ENCODE measurements around the gene NDC1. TPM values are rescaled to one million over a fixed set of nuclear protein-coding genes. Genes with fewer than 3 reads are reported as not detected.

The NDC1 gene
- total and polyA plus RNA-seq, 7 donors = 1.8 to 15.4 (median 9.6) TPM

DNA sequence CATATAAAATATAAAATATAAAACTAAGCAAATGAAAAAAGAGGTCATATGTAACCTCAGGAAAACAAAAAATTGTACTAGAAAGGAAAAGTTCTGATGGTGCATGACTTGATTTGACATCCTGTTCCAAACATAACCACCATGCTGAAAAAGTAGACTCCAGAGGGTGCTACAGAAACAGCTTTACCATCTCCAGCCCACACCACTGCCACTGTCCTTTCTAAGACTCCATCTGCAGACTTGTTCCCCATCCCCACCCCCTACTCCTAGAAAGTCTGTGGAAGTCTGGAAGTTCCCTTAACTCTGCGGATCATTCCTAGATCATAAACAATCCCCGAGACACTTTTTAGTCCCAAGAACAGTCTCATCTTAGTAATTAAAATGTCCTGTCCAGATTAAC is 119.7 kb downstream of the NDC1 start:
- H3K27me3 ChIP-seq = peaks cover 0 to 14% (median 0%) of the 10 kb centered on the region in 3 donors
- intact Hi-C loops (cut with DNase I) = no loop called here
- no peaks in the 10 kb centered on the region for H3K4me1 ChIP-seq
- H3K27ac ChIP-seq = no peak overlapping the region
- H3K36me3 ChIP-seq = no peaks in the 10 kb centered on the region
- no peak for TF ChIP-seq POLR2A (IDR thresholded peaks at IDR 0.05)
- no peak for TF ChIP-seq POLR2AphosphoS5 (IDR thresholded peaks at IDR 0.05)
- no peak for TF ChIP-seq EP300 (IDR thresholded peaks at IDR 0.05)
- TF ChIP-seq, protein P1, sequence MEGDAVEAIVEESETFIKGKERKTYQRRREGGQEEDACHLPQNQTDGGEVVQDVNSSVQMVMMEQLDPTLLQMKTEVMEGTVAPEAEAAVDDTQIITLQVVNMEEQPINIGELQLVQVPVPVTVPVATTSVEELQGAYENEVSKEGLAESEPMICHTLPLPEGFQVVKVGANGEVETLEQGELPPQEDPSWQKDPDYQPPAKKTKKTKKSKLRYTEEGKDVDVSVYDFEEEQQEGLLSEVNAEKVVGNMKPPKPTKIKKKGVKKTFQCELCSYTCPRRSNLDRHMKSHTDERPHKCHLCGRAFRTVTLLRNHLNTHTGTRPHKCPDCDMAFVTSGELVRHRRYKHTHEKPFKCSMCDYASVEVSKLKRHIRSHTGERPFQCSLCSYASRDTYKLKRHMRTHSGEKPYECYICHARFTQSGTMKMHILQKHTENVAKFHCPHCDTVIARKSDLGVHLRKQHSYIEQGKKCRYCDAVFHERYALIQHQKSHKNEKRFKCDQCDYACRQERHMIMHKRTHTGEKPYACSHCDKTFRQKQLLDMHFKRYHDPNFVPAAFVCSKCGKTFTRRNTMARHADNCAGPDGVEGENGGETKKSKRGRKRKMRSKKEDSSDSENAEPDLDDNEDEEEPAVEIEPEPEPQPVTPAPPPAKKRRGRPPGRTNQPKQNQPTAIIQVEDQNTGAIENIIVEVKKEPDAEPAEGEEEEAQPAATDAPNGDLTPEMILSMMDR (IDR thresholded peaks at IDR 0.05) = no peak
- 67 to 73% methylated on average over 2 of the region's 2 CpGs for WGBS, 2 donors
- no peak overlapping the region for H3K4me3 ChIP-seq
- DNase-seq = no peak
- H3K9me3 ChIP-seq = no peaks in the 10 kb centered on the region

DNA sequence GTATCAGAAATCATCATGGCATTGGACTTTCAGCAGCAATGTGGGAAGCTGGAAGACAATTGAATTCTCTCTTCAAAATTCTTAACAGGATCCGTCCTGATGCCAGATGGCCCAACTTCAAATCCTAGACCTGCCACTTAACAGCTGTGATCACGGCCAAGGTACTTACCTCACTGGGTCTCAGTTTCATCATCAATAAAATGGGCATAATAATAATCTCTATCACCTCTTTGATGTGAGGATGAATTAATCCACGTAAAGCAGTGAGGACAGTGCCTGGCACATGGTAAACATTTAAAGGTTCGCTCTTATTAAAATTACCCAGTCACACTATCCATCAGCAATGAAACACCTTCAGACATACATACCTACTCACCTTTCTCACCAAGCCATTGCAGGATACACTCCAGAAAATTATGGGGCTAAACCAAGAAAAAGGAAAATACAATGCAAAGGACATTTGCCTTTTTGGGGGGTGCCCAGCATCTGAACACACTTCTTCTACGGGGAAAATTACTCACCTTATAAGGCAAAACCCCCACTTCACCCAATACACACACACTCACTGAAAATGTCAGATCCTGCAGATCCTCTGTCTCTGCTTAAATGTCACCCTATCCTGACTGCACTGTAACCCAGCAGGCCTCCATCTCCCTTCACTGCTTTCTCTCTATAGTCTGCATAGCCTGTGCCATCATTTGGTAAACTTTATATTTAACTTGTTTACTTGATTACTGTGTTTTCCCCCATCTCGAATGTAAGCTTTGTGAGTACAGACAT is 120.9 kb downstream of the NDC1 start:
- Histone ChIP-seq H3K9me3 (no peaks in the 10 kb centered on the region), H3K27me3 (peaks cover 0 to 14% (median 0%) of the 10 kb centered on the region in 3 donors), H3K4me3 (no peak overlapping the region), H3K27ac (no peak overlapping the region), H3K4me1 (no peaks in the 10 kb centered on the region), H3K36me3 (no peaks in the 10 kb centered on the region)
- no peak for DNase-seq
- 74 to 88% methylated on average over 6 of the region's 6 CpGs for WGBS, 2 donors
- TF ChIP-seq EP300 (IDR thresholded peaks at IDR 0.05) (no peak), POLR2A (IDR thresholded peaks at IDR 0.05) (no peak), POLR2AphosphoS5 (IDR thresholded peaks at IDR 0.05) (no peak)
- TF ChIP-seq, protein P1 (IDR thresholded peaks at IDR 0.05) = no peak
- intact Hi-C loops (cut with DNase I) = no loop called here

- 84 to 89% methylated on average over 5 of the region's 5 CpGs for WGBS, 2 donors
- H3K27ac ChIP-seq = no peak overlapping the region
- peaks cover 0 to 14% (median 0%) of the 10 kb centered on the region in 3 donors for H3K27me3 ChIP-seq
- intact Hi-C loops (cut with DNase I) = no loop called here
- no peaks in the 10 kb centered on the region for H3K4me1 ChIP-seq
- no peaks in the 10 kb centered on the region for H3K9me3 ChIP-seq
- TF ChIP-seq POLR2AphosphoS5 (IDR thresholded peaks at IDR 0.05) (no peak), POLR2A (IDR thresholded peaks at IDR 0.05) (no peak), EP300 (IDR thresholded peaks at IDR 0.05) (no peak)
- TF ChIP-seq, protein P1 (IDR thresholded peaks at IDR 0.05) = no peak
- H3K4me3 ChIP-seq = no peak overlapping the region
- no peaks in the 10 kb centered on the region for H3K36me3 ChIP-seq
- DNase-seq = no peak
Measured at GRCh38 chr1:53716150-53716549, 121.9 kb downstream of the NDC1 start.

DNA sequence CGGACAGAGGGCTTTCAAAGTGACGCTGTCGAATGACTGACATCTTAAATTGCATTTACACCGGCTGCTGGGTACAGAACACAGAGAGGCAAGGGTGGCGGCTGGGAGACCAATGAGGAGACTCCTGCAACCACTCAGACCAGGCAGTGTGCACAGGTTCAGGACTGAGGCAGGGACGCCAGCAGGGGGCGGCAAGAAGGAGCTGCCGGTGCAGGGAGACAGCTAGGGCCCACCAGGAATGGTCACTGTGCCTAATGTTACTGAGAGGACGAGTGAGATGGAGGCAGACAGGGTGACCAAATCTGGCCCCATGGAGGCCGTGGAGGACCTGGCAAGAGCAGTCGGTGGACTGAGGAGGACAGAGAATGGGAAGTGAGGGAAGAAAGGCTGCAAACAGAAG is 122.6 kb downstream of the NDC1 start:
- DNase-seq = no peak
- H3K27me3 ChIP-seq = peaks cover 0 to 14% (median 0%) of the 10 kb centered on the region in 3 donors
- intact Hi-C loops (cut with DNase I) = no loop called here
- no peaks in the 10 kb centered on the region for H3K4me1 ChIP-seq
- no peaks in the 10 kb centered on the region for H3K36me3 ChIP-seq
- H3K9me3 ChIP-seq = no peaks in the 10 kb centered on the region
- no peak overlapping the region for H3K27ac ChIP-seq
- no peak overlapping the region for H3K4me3 ChIP-seq
- 65 to 69% methylated on average over 11 of the region's 11 CpGs for WGBS, 2 donors
- TF ChIP-seq POLR2A (IDR thresholded peaks at IDR 0.05) (no peak), EP300 (IDR thresholded peaks at IDR 0.05) (no peak), POLR2AphosphoS5 (IDR thresholded peaks at IDR 0.05) (no peak)

Small RNA genes lying within 50 kb of the gene (small RNA-seq; reads per million reads assigned to genes)
- 0 reads per million in 3 donors for gene AL049745.1
- gene RF00418 = 0 reads per million in 3 donors

Other genes starting within 250 kb of the NDC1 start
- under 1 TPM in 2 of 4 donors, not detected in 2; 0.16 to 0.83 TPM for gene GLIS1, start 99.1 kb downstream of the NDC1 start, total RNA-seq
- under 1 TPM in 1 of 3 donors, not detected in 2; 0.32 TPM for gene GLIS1, start 99.1 kb downstream of the NDC1 start, polyA plus RNA-seq
- gene YIPF1, start 51.5 kb upstream of the NDC1 start, total RNA-seq = 10 to 100 TPM; 13.3 to 23.3 (median 18.8) TPM
- gene YIPF1, start 51.5 kb upstream of the NDC1 start, polyA plus RNA-seq = 10 to 100 TPM; 24.5 to 28.0 (median 27.6) TPM
- not detected for gene DIO1, start 55.9 kb upstream of the NDC1 start, total RNA-seq
- not detected for gene DIO1, start 55.9 kb upstream of the NDC1 start, polyA plus RNA-seq
- 10 to 100 TPM; 16.1 to 33.9 (median 24.9) TPM for gene IFT25, start 107.4 kb upstream of the NDC1 start, total RNA-seq
- gene IFT25, start 107.4 kb upstream of the NDC1 start, polyA plus RNA-seq = 10 to 100 TPM; 17.3 to 31.8 (median 26.4) TPM
- 10 to 100 TPM; 18.5 to 21.6 (median 19.8) TPM for gene LRRC42, start 108.1 kb upstream of the NDC1 start, total RNA-seq
- 10 to 100 TPM; 15.2 to 25.4 (median 19.2) TPM for gene LRRC42, start 108.1 kb upstream of the NDC1 start, polyA plus RNA-seq
- not detected for gene LDLRAD1, start 179.9 kb upstream of the NDC1 start, total RNA-seq
- gene LDLRAD1, start 179.9 kb upstream of the NDC1 start, polyA plus RNA-seq = not detected
- 100 to 1,000 TPM; 114 to 299 (median 237) TPM for gene TMEM59, start 214.9 kb upstream of the NDC1 start, total RNA-seq
- gene TMEM59, start 214.9 kb upstream of the NDC1 start, polyA plus RNA-seq = 100 to 1,000 TPM; 160 to 268 (median 187) TPM
- gene TCEANC2, start 215.3 kb upstream of the NDC1 start, total RNA-seq = 1 to 10 TPM; 6.1 to 6.9 (median 6.6) TPM
- gene TCEANC2, start 215.3 kb upstream of the NDC1 start, polyA plus RNA-seq = 1 to 10 TPM; 1.8 to 3.6 (median 2.3) TPM

All from sigmoid colon (tissue), 7 donors.